Left lung (tissue), 10 donors: ENCODE results near the gene CSF1R. TPM values are rescaled to one million over a fixed set of nuclear protein-coding genes. Genes with fewer than 3 reads are reported as not detected.

Experiments
- ATAC-seq: fragments of 200-7000 bp; cut with Tn5 transposase; one replicate; pipeline ENCODE4 v1.9.1; 2020; ENCODE audit warnings: moderate library complexity
- DNase-seq, 4 donors: peaks; one replicate each; pipeline ENCODE4 v3.0.0-alpha.2; 2013 to 2020
- H3K27ac ChIP-seq, 2 donors: fragments of 200-600 bp; sonication (generic) in 1 of 2; one replicate each; pipeline versions ENCODE4 v1.5.0 to v1.8.0; 2020 to 2021
- H3K27me3 ChIP-seq, 2 donors: fragments of 200-600 bp; sonication (generic) in 1 of 2; one replicate each; pipeline versions ENCODE4 v1.5.0 to v1.8.0; 2020 to 2021
- H3K36me3 ChIP-seq, 2 donors: fragments of 200-600 bp; sonication (generic) in 1 of 2; one replicate each; pipeline versions ENCODE4 v1.5.0 to v1.8.0; 2020 to 2021
- H3K4me1 ChIP-seq, 2 donors: fragments of 200-600 bp; one replicate each; pipeline ENCODE4 v1.8.0; 2021
- H3K4me3 ChIP-seq, 2 donors: fragments of 200-600 bp; sonication (generic) in 1 of 2; one replicate each; pipeline versions ENCODE4 v1.5.0 to v1.8.0; 2020 to 2021; ENCODE audit warnings: mild to moderate bottlenecking in 1 of 2
- H3K9me3 ChIP-seq, 2 donors: fragments of 200-600 bp; sonication (generic) in 1 of 2; one replicate each; pipeline versions ENCODE4 v1.5.0 to v1.8.0; 2020 to 2021
- intact Hi-C, 2 donors: fragments of 100-400 bp; cut with DNase I; formaldehyde crosslinking; loops; one replicate each; pipeline versions ENCODE4 v1.11.2 to v1.14.2; 2022
- polyA plus RNA-seq, 6 donors: library from polyadenylated mRNA; unstranded; fragments of 120-200 nt; gene quantifications; one replicate each; pipeline ENCODE4 v1.2.1, GENCODE V29; 2013; ENCODE audit not compliant: insufficient read length in 6 of 6
- total RNA-seq, 2 donors: library from RNA; stranded (reverse); fragmentation: NEBNext Ultra II Directional; extraction: Animal tissue kit (Norgen Biotek cat#: 25700); gene quantifications; one replicate each; pipeline ENCODE4 v1.2.1, GENCODE V29; 2021
- TF ChIP-seq, protein P1 (sequence below), 2 donors: fragments of 200-600 bp; sonication (generic) in 1 of 2; IDR thresholded peaks; one replicate each; pipeline versions ENCODE4 v1.5.0 to v1.8.0; 2021; ENCODE audit warnings: antibody characterized with exemption in 2 of 2
- donor health status: DM: no; HTN: yes; CAD: no.
- donor health status: DM: no; HTN: no; CAD: no.

Gene CSF1R
- total and polyA plus RNA-seq, 8 donors = 22.7 to 93.1 (median 26.0) TPM

DNA sequence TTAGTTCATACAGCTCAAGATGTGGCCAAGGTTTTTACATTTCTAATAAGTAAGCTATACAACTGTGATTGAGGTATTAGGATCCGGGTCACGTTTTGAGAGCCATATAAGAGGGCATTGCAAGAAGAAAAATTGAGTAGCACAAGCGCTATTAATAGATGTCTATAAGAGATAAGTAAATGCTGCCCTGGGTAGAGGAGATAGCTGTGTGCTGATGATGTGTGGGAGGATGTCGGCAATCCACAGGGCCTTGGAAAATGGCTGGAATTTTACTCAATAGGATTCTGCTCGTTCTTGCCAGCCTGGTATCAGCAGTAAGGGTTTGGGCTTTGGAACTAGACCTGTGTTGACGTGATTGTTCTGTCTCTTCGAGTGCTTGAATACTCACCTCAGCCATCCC, 41.6 kb downstream of the CSF1R start:
- Histone ChIP-seq H3K36me3 (peaks cover 0 to 100% of the 10 kb centered on the region in 2 donors), H3K27me3 (no peaks in the 10 kb centered on the region), H3K9me3 (no peaks in the 10 kb centered on the region), H3K4me3 (no peak overlapping the region), H3K4me1 (peaks cover 15% of the 10 kb centered on the region in 2 donors), H3K27ac (no peak overlapping the region)
- TF ChIP-seq, protein P1, sequence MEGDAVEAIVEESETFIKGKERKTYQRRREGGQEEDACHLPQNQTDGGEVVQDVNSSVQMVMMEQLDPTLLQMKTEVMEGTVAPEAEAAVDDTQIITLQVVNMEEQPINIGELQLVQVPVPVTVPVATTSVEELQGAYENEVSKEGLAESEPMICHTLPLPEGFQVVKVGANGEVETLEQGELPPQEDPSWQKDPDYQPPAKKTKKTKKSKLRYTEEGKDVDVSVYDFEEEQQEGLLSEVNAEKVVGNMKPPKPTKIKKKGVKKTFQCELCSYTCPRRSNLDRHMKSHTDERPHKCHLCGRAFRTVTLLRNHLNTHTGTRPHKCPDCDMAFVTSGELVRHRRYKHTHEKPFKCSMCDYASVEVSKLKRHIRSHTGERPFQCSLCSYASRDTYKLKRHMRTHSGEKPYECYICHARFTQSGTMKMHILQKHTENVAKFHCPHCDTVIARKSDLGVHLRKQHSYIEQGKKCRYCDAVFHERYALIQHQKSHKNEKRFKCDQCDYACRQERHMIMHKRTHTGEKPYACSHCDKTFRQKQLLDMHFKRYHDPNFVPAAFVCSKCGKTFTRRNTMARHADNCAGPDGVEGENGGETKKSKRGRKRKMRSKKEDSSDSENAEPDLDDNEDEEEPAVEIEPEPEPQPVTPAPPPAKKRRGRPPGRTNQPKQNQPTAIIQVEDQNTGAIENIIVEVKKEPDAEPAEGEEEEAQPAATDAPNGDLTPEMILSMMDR (IDR thresholded peaks at IDR 0.05) = no peak
- intact Hi-C loops = no loop called here
- DNase-seq (no peak), ATAC-seq (no peak)

DNA sequence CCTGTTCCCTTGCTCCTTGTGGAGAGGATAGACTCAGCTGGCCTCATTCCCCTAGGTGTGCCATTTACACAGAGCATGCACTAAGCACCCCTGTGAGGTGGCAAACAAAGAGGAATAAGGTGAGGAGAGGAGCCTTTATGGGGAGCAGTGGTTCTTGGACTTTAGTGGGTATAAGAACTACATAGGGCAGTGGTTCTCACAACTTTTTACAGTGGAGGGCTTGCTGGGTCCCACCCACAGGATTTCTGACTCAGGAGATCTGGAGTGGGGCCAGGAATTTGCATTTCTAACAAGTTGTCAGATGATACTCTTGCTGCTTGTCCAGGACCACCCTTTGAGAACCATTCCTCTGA, 42.0 kb downstream of the CSF1R start:
- Histone ChIP-seq H3K4me3 (no peak overlapping the region), H3K36me3 (peaks cover 0 to 100% of the 10 kb centered on the region in 2 donors), H3K4me1 (peaks cover 15% of the 10 kb centered on the region in 2 donors), H3K27me3 (no peaks in the 10 kb centered on the region), H3K27ac (peak overlapping the region in 1 of 2 donors; percentile 18), H3K9me3 (no peaks in the 10 kb centered on the region)
- TF ChIP-seq, protein P1 (IDR thresholded peaks at IDR 0.05) = no peak
- intact Hi-C loops = no loop called here
- DNase-seq (no peak), ATAC-seq (peak; percentile 9)

DNA sequence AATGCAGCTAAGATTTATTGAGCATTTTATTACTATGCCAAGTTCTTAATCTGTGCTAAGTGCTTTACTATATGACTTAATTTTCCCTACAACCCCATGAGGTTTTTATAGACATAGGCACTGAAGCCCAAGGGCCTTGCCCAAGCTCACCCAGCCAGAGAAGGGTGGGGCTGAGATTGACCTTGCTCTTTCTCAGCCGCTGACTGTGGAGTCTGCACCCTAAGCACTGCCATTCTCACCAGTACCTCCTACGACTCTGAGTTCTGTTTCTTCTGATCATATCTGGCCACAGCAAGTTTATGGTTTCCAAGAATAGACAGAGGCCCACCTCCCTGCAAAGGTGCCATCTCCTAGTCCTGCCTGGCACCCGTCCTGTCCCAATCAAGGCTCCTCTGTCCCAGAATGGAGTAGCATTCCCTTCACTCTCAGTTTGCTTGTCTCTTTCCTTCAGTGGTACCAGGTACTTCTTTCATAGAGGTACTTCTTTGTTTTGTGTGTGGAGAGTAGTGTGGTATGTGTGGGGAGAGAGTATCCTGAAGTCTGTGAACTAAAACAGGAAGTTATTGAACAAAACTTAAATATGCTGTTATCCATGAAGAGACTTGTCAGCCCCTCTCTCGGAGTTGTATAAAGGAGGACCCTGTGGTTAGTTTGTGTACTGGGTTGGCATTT, 42.6 kb downstream of the CSF1R start:
- H3K4me1 ChIP-seq = peaks cover 15% of the 10 kb centered on the region in 2 donors
- no peaks in the 10 kb centered on the region for H3K27me3 ChIP-seq
- H3K36me3 ChIP-seq = peaks cover 0 to 98% of the 10 kb centered on the region in 2 donors
- no peaks in the 10 kb centered on the region for H3K9me3 ChIP-seq
- no peak for DNase-seq
- TF ChIP-seq, protein P1 (IDR thresholded peaks at IDR 0.05) = no peak
- no peak overlapping the region for H3K4me3 ChIP-seq
- intact Hi-C loops = no loop called here
- ATAC-seq = peak; percentile 29
- peak overlapping the region in 1 of 2 donors; percentile 18 for H3K27ac ChIP-seq

DNA sequence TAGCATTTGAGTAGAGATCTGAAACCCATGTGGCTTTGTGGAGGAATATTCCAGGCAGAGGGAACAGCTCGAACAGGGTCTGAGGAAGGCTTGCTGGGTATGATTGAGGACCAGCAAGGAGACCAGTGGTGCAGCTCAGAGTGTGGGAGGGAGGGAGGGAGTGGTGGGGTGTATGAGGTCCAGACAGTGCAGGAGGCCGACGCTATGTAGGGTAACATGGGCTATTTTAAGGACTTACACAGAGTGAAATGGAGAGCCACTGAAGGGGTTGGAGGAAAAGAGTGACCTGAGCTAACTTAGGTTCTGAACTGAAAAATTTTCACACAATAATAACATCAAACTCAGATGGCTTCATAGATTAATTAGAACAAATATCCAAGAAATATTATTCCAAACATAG, 43.9 kb downstream of the CSF1R start:
- Histone ChIP-seq H3K9me3 (no peaks in the 10 kb centered on the region), H3K36me3 (peaks cover 0 to 98% of the 10 kb centered on the region in 2 donors), H3K4me1 (peaks cover 15% of the 10 kb centered on the region in 2 donors), H3K27me3 (no peaks in the 10 kb centered on the region), H3K27ac (no peak overlapping the region), H3K4me3 (no peak overlapping the region)
- intact Hi-C loops = no loop called here
- no peak for ATAC-seq
- no peak for DNase-seq
- TF ChIP-seq, protein P1 (IDR thresholded peaks at IDR 0.05) = no peak

DNA sequence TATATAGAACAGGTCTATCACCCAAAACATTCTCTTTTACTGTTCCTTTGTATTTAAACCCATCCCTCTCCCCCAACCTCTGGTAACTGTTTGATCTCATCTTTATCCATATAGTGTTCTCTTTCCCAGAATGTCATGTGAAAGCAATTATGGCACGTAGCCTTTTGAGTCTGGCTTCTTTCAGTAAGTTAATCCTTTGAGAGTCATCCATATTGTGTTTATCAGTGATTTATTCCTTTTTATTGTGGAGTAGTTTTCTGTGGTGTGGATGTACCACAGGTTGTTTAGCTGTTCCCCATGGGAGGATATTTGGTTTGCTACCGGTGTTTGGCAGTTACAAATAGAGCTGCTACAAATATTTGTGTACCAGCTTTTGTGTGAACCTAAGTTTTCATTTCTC, 47.8 kb downstream of the CSF1R start:
- ATAC-seq (no peak), DNase-seq (no peak)
- no peaks in the 10 kb centered on the region for H3K9me3 ChIP-seq
- H3K36me3 ChIP-seq = peaks cover 10 to 98% of the 10 kb centered on the region in 2 donors
- no peak overlapping the region for H3K27ac ChIP-seq
- H3K4me1 ChIP-seq = peaks cover 4% of the 10 kb centered on the region in 2 donors
- intact Hi-C loops = no loop called here
- H3K27me3 ChIP-seq = no peaks in the 10 kb centered on the region
- TF ChIP-seq, protein P1 (IDR thresholded peaks at IDR 0.05) = no peak
- H3K4me3 ChIP-seq = no peak overlapping the region
